Stimulated activated CD8-positive, alpha-beta memory T cell treated with anti-CD3 and anti-CD28 coated beads, Interleukin-15, amount 100 ng/mL, for 24 hours (primary cell): ENCODE results near the gene NAGLU.
"Not testable (repeated sequence)": the region's sequence is repeated elsewhere in the genome, so short reads cannot be mapped to it uniquely, and the experiment has no call there.

Experiments
- DNase-seq: peaks from one replicate; pipeline ENCODE4 v3.0.0-alpha.2; 2020; ENCODE audit warnings: low read depth

Gene NAGLU

GRCh38 chr17:42521666-42522262 lies 14.3 kb upstream of the NAGLU start:
- DNase-seq, result no peak

GRCh38 chr17:42522263-42522790 lies 13.7 kb upstream of the NAGLU start:
- DNase-seq, result no peak

GRCh38 chr17:42522798-42523278 lies 13.2 kb upstream of the NAGLU start:
- no peak for DNase-seq

GRCh38 chr17:42525221-42525620 lies 10.8 kb upstream of the NAGLU start:
- DNase-seq, result no peak

GRCh38 chr17:42526031-42526444 lies 10.0 kb upstream of the NAGLU start:
- no peak for DNase-seq

GRCh38 chr17:42527932-42528331 lies 8.1 kb upstream of the NAGLU start:
- DNase-seq, result no peak

- no peak for DNase-seq
Measured at GRCh38 chr17:42529061-42529460, 7.0 kb upstream of the NAGLU start.

GRCh38 chr17:42530952-42531454 lies 5.0 kb upstream of the NAGLU start:
- no peak for DNase-seq

GRCh38 chr17:42531455-42532354 lies 4.3 kb upstream of the NAGLU start:
- no peak for DNase-seq

GRCh38 chr17:42535155-42536047 lies 640 bp upstream of the NAGLU start:
- no peak for DNase-seq

- DNase-seq, result peak; percentile 38
Measured at GRCh38 chr17:42536372-42537155, 523 bp downstream of the NAGLU start.

- DNase-seq, result no peak
Measured at GRCh38 chr17:42537156-42537805, 1.2 kb downstream of the NAGLU start.

GRCh38 chr17:42537826-42538451 lies 1.9 kb downstream of the NAGLU start:
- DNase-seq, result no peak

GRCh38 chr17:42538482-42538881 lies 2.4 kb downstream of the NAGLU start:
- DNase-seq, result no peak

- not testable (repeated sequence) for DNase-seq
Measured at GRCh38 chr17:42540558-42540957, 4.5 kb downstream of the NAGLU start.

- no peak for DNase-seq
Measured at GRCh38 chr17:42541041-42541833, 5.2 kb downstream of the NAGLU start.

- no peak for DNase-seq
Measured at GRCh38 chr17:42543190-42544079, 7.4 kb downstream of the NAGLU start.

GRCh38 chr17:42544874-42545283 lies 8.8 kb downstream of the NAGLU start:
- no peak for DNase-seq
